ENCODE data around the gene PGGHG. TPM values are rescaled to one million over a fixed set of nuclear protein-coding genes. Genes with fewer than 3 reads are reported as not detected.
"Not testable (repeated sequence)": the region's sequence is repeated elsewhere in the genome, so short reads cannot be mapped to it uniquely, and the experiment has no call there.

PGGHG gene
- total and polyA plus RNA-seq, 2 of the 13 experiments (the other 11 are each of a cell fraction or from before 2014, with no cell fraction given): 5.9 to 14.8 TPM

- Histone ChIP-seq H3K9me3 (ENCODE audit: low read length) (no peaks in the 10 kb centered on the region), H4K20me1 (ENCODE audit: insufficient read depth, low read length) (no peaks in the 10 kb centered on the region), H3K4me1 (ENCODE audit: insufficient read depth, low read length) (peaks cover 64% of the 10 kb centered on the region), H3K4me2 (ENCODE audit: low read depth, low read length) (peak overlapping the region; percentile 15; the same call in 1 of the 2 replicates), H3K9ac (ENCODE audit: insufficient read depth, low read depth, low read length) (no peak overlapping the region), H3K36me3 (replicated peaks in 1 of 2; ENCODE audit: control insufficient read depth in 1 of 2, insufficient read depth in 2 of 2, low read length in 2 of 2) (no peaks in the 10 kb centered on the region), H3K79me2 (ENCODE audit: insufficient read depth, low read length) (no peaks in the 10 kb centered on the region), H3K27me3 (ENCODE audit: control insufficient read depth in 1 of 2, insufficient read depth in 2 of 2, low read length in 2 of 2) (no peaks in the 10 kb centered on the region), H3K27ac (ENCODE audit: extremely low read length, insufficient read depth, low read length) (no peak overlapping the region), H3K4me3 (replicated peaks in 1 of 3; ENCODE audit: insufficient read depth in 1 of 3, low read depth in 2 of 3, low read length in 3 of 3) (no peak overlapping the region), H2AFZ (ENCODE audit: low read length) (no peak overlapping the region)
- BruUV-seq (replicated peaks): no TSS peak
- no peak for FAIRE-seq
- TF ChIP-seq RNF2 (conservative IDR thresholded peaks at IDR 0.05; ENCODE audit: low read depth) (no peak), FUBP1 (CRISPR knock-in tag; IDR thresholded peaks at IDR 0.05; ENCODE audit: borderline replicate concordance) (no peak), NFE2L1 (CRISPR knock-in tag; IDR thresholded peaks at IDR 0.05; ENCODE audit: borderline replicate concordance) (no peak), JDP2 (CRISPR knock-in tag; IDR thresholded peaks at IDR 0.05; ENCODE audit: borderline replicate concordance) (no peak), ZNF839 (CRISPR knock-in tag; IDR thresholded peaks at IDR 0.05; ENCODE audit: borderline replicate concordance) (no peak), CCAR2 (optimal IDR thresholded peaks at IDR 0.05; ENCODE audit: low read depth, low read length) (no peak), ARID2 (CRISPR knock-in tag; IDR thresholded peaks at IDR 0.05; ENCODE audit: borderline replicate concordance) (no peak), DPF2 (CRISPR knock-in tag; IDR thresholded peaks at IDR 0.05; ENCODE audit: borderline replicate concordance, low read depth) (no peak), ZMYM3 (CRISPR knock-in tag; IDR thresholded peaks at IDR 0.05) (no peak)
- TF ChIP-seq, protein P1, sequence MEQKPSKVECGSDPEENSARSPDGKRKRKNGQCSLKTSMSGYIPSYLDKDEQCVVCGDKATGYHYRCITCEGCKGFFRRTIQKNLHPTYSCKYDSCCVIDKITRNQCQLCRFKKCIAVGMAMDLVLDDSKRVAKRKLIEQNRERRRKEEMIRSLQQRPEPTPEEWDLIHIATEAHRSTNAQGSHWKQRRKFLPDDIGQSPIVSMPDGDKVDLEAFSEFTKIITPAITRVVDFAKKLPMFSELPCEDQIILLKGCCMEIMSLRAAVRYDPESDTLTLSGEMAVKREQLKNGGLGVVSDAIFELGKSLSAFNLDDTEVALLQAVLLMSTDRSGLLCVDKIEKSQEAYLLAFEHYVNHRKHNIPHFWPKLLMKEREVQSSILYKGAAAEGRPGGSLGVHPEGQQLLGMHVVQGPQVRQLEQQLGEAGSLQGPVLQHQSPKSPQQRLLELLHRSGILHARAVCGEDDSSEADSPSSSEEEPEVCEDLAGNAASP (CRISPR knock-in tag; IDR thresholded peaks at IDR 0.05; ENCODE audit: borderline replicate concordance): no peak
- no peak for ATAC-seq
- ChIA-PET POLR2A (interaction anchor here (0.5 to 6.1 kb wide), 5 partner anchors 9 to 121 kb away, joined by 3 to 85 read pairs (median 7); partner anchors contain the start of genes BET1L and RIC8A), CTCF (ENCODE audit: low intra/inter-chr PET ratio, low total read pairs) (no interaction called here)
- DNase-seq (ENCODE audit: low spot score): no peak
- WGBS (ENCODE audit: low lambda C conversion rate): 99% methylated on average over 13 of the region's 13 CpGs
- in situ Hi-C loops (cut with HindIII; ENCODE audit: extremely low pct_ligation_motif_present, low pct_unique_long_range_greater_than_20kb): no loop called here
- intact Hi-C loops (cut with micrococcal nuclease; ENCODE audit: unreplicated experiment): loop anchor here (2.0 kb wide), 1 partner anchor 25 kb away; no protein-coding TSS in a partner anchor
Measured at GRCh38 chr11:328012-328411, 39.1 kb downstream of the PGGHG start.

GRCh38 chr11:328516-329100 lies 39.7 kb downstream of the PGGHG start:
- H3K36me3 ChIP-seq (replicated peaks in 1 of 2; ENCODE audit: control insufficient read depth in 1 of 2, insufficient read depth in 2 of 2, low read length in 2 of 2); H3K4me3 ChIP-seq (replicated peaks in 1 of 3; ENCODE audit: insufficient read depth in 1 of 3, low read depth in 2 of 3, low read length in 3 of 3); H2AFZ ChIP-seq (ENCODE audit: low read length); H3K27me3 ChIP-seq (ENCODE audit: control insufficient read depth in 1 of 2, insufficient read depth in 2 of 2, low read length in 2 of 2); H3K79me2 ChIP-seq (ENCODE audit: insufficient read depth, low read length); FAIRE-seq; CTCF ChIA-PET (ENCODE audit: low intra/inter-chr PET ratio, low total read pairs); ATAC-seq; H4K20me1 ChIP-seq (ENCODE audit: insufficient read depth, low read length); DNase-seq (ENCODE audit: low spot score); in situ Hi-C loops (cut with HindIII; ENCODE audit: extremely low pct_ligation_motif_present, low pct_unique_long_range_greater_than_20kb); H3K9me3 ChIP-seq (ENCODE audit: low read length): not testable (repeated sequence)
- H3K9ac ChIP-seq (ENCODE audit: insufficient read depth, low read depth, low read length): peak overlapping the region; percentile 72
- intact Hi-C loops (cut with micrococcal nuclease; ENCODE audit: unreplicated experiment): loop anchor here (2.0 kb wide), 1 partner anchor 24 kb away; no protein-coding TSS in a partner anchor
- POLR2A ChIA-PET: interaction anchor here (1.0 to 3.8 kb wide), 8 partner anchors 9 to 121 kb away, joined by 3 to 74 read pairs (median 6); partner anchors contain the start of genes BET1L, IFITM2 and RIC8A
- BruUV-seq (replicated peaks): TSS peak; percentile 80
- H3K4me2 ChIP-seq (ENCODE audit: low read depth, low read length): peak overlapping the region; percentile 68
- H3K4me1 ChIP-seq (ENCODE audit: insufficient read depth, low read length): peaks cover 63% of the 10 kb centered on the region
- H3K27ac ChIP-seq (ENCODE audit: extremely low read length, insufficient read depth, low read length): peak overlapping the region; percentile 78
- 94% methylated on average over 15 of the region's 15 CpGs for WGBS (ENCODE audit: low lambda C conversion rate)
